NCI-H187 (cell line): ENCODE measurements around the gene FERD3L.
"Not testable (repeated sequence)": the region's sequence is repeated elsewhere in the genome, so short reads cannot be mapped to it uniquely, and the experiment has no call there.

Experiments used
- DNase-seq, 2 experiments: peaks; one replicate each; lab custom pipeline; 2025; lab: John Stamatoyannopoulos, UW

FERD3L gene

DNA sequence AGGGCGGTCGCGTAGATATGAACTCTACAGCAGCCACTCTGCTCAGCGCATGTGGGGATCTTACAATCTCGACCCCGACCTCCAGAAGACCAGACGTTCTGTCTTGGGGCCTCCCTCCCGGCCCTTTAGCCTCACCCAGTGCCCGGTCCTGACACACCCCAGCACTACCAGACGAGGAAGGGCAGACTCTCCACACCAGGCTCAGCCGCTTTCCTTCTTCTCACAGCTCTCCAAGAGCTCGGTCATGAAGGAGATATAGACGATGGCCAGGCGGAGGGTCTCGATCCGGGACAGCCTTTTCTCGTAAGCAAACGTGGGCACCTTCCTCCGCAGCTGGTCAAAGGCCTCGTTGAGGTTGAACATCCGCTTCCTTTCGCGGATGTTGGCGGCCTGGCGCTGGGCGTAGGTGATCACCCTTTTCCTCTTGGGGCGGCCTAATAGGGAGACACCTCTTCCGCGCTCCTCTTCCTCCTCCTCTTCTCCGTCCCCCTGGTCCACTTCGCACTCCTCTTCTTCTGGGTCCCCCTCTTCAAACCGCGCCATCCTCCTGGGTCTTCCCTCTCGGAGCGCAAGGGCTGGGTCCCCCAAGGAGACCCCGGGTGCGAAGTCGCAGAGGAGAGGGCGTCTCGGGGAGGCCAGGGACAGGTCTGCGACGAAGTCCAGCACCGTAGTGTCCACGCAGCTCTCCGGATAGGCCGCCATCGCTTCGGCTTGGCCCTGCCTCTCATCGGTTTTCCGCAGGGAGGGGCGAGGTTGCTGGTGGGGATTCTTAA is at the start of gene FERD3L:
FERD3L (minus strand) TSS at position 761 of the 773 bp plus-strand sequence; CDS start at position 702, 59 bp downstream.
- no peak for DNase-seq

GRCh38 chr7:19194417-19194816 is 49.2 kb upstream of the FERD3L start:
- not testable (repeated sequence) for DNase-seq

DNA sequence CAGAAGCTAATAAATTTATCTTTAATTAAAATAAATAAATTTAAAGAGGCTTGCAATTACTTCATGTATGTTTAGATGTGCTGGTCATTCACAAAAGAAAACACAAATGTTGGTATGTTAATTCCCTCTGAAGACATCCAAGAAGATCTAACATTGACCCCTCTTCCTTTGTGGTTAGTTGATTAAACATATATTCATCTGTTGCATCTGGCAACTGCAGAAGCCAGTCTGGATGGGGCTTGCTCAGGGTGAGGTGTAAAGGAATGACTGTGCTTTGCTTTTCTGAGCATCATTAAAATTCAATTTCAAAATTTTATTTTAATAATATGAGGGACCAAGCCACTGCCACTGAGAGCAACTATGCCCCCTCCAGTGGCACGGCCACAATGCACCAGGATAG is 36.4 kb upstream of the FERD3L start:
- DNase-seq, result no peak

GRCh38 chr7:19178595-19178994 is 33.4 kb upstream of the FERD3L start:
- DNase-seq, result no peak

DNA sequence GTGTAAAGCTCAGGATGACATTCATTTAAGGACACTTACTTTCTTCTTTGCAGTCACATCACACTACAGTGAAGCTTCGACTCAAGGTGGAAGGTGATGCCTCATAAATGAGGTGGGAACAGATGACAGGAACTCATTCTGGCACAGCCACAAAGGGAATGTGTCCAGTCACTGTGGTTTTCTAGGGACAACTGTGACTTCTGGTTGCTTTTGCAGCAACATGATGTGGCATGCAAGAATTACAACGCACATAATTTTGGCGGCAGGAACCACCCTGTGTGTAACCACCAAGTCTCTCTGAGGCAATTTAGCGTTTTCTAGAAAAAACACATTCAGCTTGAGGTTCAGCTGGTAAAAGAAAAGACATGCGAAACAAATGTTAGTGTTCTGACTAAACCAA is 32.0 kb upstream of the FERD3L start:
- DNase-seq, result no peak

DNA sequence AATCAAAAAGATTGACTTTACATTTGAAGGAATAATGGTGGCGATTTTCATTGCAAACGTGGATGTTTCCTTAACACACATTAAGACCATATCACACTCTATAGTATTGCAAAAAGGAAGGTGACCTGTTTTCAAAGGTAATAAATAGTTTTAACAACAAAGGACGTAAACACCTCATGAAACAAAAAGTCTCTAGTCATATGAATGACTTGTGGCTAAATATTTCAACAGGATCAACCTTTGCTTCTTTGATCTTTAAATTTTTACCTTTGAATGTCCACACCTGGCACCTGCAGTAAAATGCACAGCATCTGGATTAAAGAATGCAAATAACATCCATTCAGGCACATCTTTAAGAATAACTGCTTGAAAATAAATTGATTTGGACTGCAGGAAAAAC is 30.0 kb upstream of the FERD3L start:
- DNase-seq, result no peak

DNA sequence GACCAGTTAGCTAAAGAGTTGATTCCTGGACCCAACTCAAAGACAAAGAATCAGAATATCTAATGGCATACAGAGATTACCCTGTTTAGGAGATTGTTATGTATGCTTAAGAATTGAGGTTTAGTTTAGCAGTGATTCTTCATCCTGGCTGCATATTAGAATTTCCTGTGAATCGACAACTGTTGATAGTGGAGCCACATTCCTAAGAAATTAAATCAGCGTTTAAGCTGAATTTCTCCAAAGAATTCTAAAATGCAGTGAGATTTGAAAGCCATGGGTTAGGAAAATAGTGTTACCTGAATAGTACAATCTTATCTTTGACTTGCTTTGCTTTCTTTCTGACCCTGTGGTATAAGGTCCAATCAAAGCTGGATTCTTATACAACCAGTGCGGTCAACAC is 16.4 kb upstream of the FERD3L start:
- no peak for DNase-seq

DNA sequence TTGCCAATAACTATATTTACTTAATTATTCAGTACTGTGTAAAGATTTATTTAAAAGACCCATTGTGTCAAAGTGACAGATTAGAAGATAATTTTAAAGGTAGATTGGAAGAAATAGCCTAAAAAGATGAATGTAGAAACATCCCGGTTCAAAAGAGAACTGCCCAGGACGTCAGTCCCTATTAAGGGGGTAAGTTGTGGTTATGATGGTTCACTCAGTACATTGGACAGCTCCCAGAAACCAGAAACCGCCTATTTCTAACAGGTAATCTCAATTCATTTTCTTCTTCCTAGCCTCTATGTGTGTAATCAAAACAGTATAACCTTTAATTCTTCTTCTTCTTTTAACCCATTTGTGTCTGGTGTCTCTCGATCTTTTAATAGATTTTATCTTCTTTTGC is 1.5 kb upstream of the FERD3L start:
- no peak for DNase-seq

- no peak for DNase-seq
Observed at GRCh38 chr7:19145434-19146115, 354 bp upstream of the FERD3L start.

GRCh38 chr7:19143881-19144574 is 1.2 kb downstream of the FERD3L start:
- DNase-seq, result no peak

GRCh38 chr7:19139706-19140327 is 5.4 kb downstream of the FERD3L start:
- no peak for DNase-seq

DNA sequence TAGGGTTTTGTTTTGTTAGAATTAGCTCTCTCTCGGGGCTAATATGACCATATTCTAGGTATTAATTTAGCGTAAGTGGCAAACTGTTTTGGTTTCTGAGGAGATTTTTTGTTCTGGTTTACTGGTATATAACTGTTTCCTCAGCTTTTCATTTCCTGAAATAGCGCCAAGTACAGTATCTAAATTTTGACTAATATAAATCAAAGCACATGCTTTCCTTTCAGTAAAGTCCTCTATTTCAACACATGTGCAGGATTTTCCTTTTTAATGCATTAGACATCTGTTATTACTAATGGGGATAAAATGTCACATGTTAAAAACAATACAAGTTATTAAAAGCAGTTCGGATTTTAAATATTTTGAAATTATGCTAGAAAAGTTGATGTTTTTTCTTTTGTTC is 11.3 kb downstream of the FERD3L start:
- no peak for DNase-seq

DNA sequence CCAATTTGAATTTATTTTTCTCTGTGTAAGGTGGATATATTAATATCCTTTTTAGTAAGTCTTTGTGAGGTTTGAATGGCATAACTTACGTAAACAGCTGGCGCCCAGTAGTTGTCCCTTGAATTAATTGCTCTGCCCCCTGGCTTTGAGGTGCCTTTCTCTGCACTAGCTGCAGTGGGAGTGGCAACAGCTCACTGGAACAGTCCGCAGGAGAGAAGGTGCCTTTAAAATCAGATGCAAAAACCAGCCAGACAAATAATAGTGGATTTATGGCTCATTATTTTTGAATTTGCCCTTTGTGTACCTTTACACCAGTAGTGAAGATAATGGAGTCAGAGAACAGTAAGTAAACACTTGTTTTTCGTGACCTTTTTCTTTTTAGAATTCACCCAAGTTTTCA is 11.8 kb downstream of the FERD3L start:
- no peak for DNase-seq

GRCh38 chr7:19128856-19129255 is 16.4 kb downstream of the FERD3L start:
- no peak for DNase-seq

GRCh38 chr7:19121977-19122588 is 23.1 kb downstream of the FERD3L start:
- DNase-seq, result no peak

DNA sequence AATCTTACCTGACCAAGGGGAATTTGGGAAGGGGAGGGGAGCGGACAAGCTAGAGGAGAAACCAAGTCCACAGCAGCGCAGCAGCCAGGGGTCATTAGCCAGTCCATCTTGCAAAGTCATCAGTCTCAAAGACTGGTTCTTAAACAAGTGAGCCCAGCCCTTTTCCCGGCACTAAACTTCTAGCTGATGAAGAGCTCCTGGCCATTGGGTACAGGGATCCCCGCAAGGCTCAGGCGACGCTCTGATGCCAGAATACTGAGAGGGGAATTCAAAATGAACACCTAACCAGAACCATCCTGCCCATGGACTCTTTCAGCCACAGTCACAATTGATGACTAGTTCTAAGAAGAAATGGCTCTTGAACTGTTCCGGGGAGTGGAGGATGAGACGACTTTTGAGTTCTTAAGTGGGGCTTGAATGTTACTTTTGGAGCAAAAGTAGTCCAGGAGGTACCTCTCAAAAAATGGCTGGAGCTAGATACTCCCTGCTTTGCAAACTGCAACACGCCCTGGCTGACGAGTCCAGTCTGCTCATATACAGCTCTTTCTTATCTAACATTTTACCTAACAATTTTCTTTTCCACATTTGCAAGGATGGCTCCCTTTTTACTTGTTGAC is 25.2 kb downstream of the FERD3L start:
- DNase-seq, result no peak

GRCh38 chr7:19119372-19119771 is 25.8 kb downstream of the FERD3L start:
- DNase-seq, result no peak

GRCh38 chr7:19118636-19119371 is 26.4 kb downstream of the FERD3L start:
- DNase-seq, result no peak

DNA sequence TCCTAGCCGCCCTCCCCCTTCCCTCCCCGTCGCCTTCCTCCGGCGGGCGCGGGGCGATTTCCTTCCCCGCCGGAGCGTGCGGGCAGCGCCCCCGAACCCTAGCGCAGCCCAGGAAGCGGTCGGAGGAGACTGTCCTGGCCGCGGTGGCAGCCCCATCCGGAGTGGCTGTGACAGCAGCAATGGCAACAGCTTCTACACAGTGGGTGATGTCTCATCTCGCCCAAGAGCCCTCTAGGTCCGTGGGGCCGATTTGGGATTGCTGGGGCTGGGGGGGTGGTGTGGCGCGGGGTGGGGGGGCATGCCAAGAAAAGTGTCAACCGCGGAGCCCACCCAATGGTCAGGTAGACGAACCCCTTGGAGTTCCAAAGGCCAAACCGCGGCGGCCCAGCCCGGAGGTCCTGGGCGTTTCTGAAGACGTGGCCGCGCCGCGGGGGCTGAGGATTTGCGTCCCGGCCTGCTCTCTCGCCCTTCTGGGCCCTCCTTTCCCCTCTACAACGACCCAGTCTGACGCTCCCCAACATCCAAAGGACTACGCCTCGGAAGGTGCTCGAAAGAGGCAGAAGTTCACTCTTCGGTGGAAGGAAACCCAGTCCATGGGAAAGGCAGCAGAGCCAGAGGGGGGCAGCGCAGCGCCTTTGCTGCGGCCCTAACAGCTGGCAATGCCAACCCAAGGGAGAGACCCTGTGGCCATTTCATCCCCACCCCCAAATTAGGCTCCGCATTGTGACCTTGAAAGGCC is 27.2 kb downstream of the FERD3L start:
- no peak for DNase-seq
